GM23338 (cell line): Measurements from ENCODE around the gene FBRSL1. TPM values are rescaled to one million over a fixed set of nuclear protein-coding genes. Genes with fewer than 3 reads are reported as not detected.

Experiments
- ATAC-seq: fragments of 200-7000 bp; cut with Tn5 transposase; 3 replicates; pipeline ENCODE4 v1.9.1; 2020
- DNase-seq: peaks from one replicate; pipeline ENCODE4 v3.0.0-alpha.2; 2015; ENCODE audit warnings: low spot score
- H2AFZ ChIP-seq: fragments of 200-600 bp; sonication (generic); 2 replicates; pipeline ENCODE4 v1.8.0; 2016; ENCODE audit warnings: antibody characterized with exemption, mild to moderate bottlenecking, moderate library complexity
- H3F3A ChIP-seq: fragments of 200-600 bp; sonication (generic); replicated peaks from 2 replicates; pipeline ENCODE4 v1.8.0; 2017; ENCODE audit warnings: antibody characterized with exemption, mixed run types, low read depth
- H3K27ac ChIP-seq: fragments of 200-600 bp; sonication (generic); 2 replicates; pipeline ENCODE4 v1.6.1; 2016; ENCODE audit warnings: low read depth
- H3K27me3 ChIP-seq: fragments of 200-600 bp; sonication (generic); 2 replicates; pipeline ENCODE4 v1.8.0; 2016; ENCODE audit warnings: mild to moderate bottlenecking, mixed run types, moderate library complexity; ENCODE audit not compliant: insufficient read depth
- H3K36me3 ChIP-seq: fragments of 200-600 bp; sonication (generic); 2 replicates; pipeline ENCODE4 v1.8.0; 2016; ENCODE audit warnings: mild to moderate bottlenecking; ENCODE audit not compliant: insufficient read depth
- H3K4me1 ChIP-seq: fragments of 200-600 bp; sonication (generic); 2 replicates; pipeline ENCODE4 v1.8.0; 2016; ENCODE audit warnings: mild to moderate bottlenecking, moderate library complexity; ENCODE audit not compliant: insufficient read depth
- H3K4me2 ChIP-seq: fragments of 200-600 bp; sonication (generic); 2 replicates; pipeline ENCODE4 v1.7.1; 2017; ENCODE audit warnings: mixed run types
- H3K4me3 ChIP-seq: fragments of 200-600 bp; sonication (generic); 2 replicates; pipeline ENCODE4 v1.6.1; 2016; ENCODE audit warnings: mixed run types
- H3K79me2 ChIP-seq: fragments of 200-600 bp; sonication (generic); replicated peaks from 2 replicates; pipeline ENCODE4 v1.8.0; 2017; ENCODE audit warnings: mild to moderate bottlenecking; ENCODE audit not compliant: insufficient read depth
- H3K9me2 ChIP-seq: fragments of 200-600 bp; sonication (generic); 2 replicates; pipeline ENCODE4 v1.8.0; 2017; ENCODE audit not compliant: insufficient read depth
- H4K20me1 ChIP-seq: fragments of 200-600 bp; sonication (generic); replicated peaks from 2 replicates; pipeline ENCODE4 v1.8.0; 2017; ENCODE audit warnings: mild to moderate bottlenecking; ENCODE audit not compliant: insufficient read depth
- H3K27ac Mint-ChIP-seq: 2 replicates; pipeline ENCODE4 v1.8.0; 2020; ENCODE audit warnings: inconsistent platforms, mild to moderate bottlenecking, moderate library complexity, mixed read lengths
- H3K27me3 Mint-ChIP-seq: 3 replicates; pipeline ENCODE4 v1.8.0; 2022; ENCODE audit warnings: low read depth, mild to moderate bottlenecking, moderate library complexity, mixed read lengths, inconsistent platforms; ENCODE audit not compliant: insufficient read depth, poor library complexity
- H3K36me3 Mint-ChIP-seq: 3 replicates; pipeline ENCODE4 v1.8.0; 2021; ENCODE audit warnings: low read depth, mild to moderate bottlenecking, inconsistent platforms, moderate library complexity, mixed read lengths
- H3K4me1 Mint-ChIP-seq: 3 replicates; pipeline ENCODE4 v1.8.0; 2020; ENCODE audit warnings: mild to moderate bottlenecking, inconsistent platforms, mixed read lengths
- H3K4me3 Mint-ChIP-seq: 3 replicates; pipeline ENCODE4 v1.8.0; 2021; ENCODE audit warnings: moderate library complexity, mild to moderate bottlenecking, inconsistent platforms, mixed read lengths
- H3K9me3 Mint-ChIP-seq: 3 replicates; pipeline ENCODE4 v1.8.0; 2020; ENCODE audit warnings: moderate library complexity, mild to moderate bottlenecking, inconsistent platforms, mixed read lengths
- CREB1 ChIP-seq: fragments of 250-450 bp; sonication (Bioruptor Pico); IDR thresholded peaks from 2 replicates; pipeline ENCODE4 v1.5.0; 2020; ENCODE audit warnings: low read depth, mild to moderate bottlenecking, moderate library complexity
- EZH2 ChIP-seq: fragments of 200-600 bp; sonication (generic); IDR thresholded peaks from one replicate; pipeline ENCODE4 v1.8.0; 2017; ENCODE audit warnings: antibody characterized with exemption, mild to moderate bottlenecking, low read depth; ENCODE audit not compliant: unreplicated experiment
- JUNB ChIP-seq: IDR thresholded peaks from one replicate; pipeline ENCODE4 v1.6.1; 2016; ENCODE audit warnings: antibody characterized with exemption; ENCODE audit not compliant: unreplicated experiment
- POLR2AphosphoS5 ChIP-seq: IDR thresholded peaks from 2 replicates; pipeline ENCODE4 v1.6.1; 2016; ENCODE audit warnings: antibody characterized with exemption, low read depth
- STAT1 ChIP-seq: IDR thresholded peaks from one replicate; pipeline ENCODE4 v1.6.1; 2016; ENCODE audit warnings: antibody characterized with exemption; ENCODE audit not compliant: unreplicated experiment
- polyA plus RNA-seq: library from polyadenylated mRNA; unstranded; fragments of >200 nt; fragmentation: Nextera tagmentation; extraction: Ambion mirVana; gene quantifications from 2 replicates; pipeline ENCODE4 v1.2.1, GENCODE V29; 2016
- total RNA-seq: library from RNA; depleted of rRNA; stranded (reverse); fragments of >200 nt; shearing (Covaris generic); gene quantifications from 2 replicates; pipeline ENCODE4 v1.2.3, GENCODE V29; 2014
- TF ChIP-seq, protein P1 (sequence below), 2 experiments: fragments of 200-600 bp in 1 of 2; sonication (generic) in 1 of 2; conservative IDR thresholded peaks; 2 replicates each; pipeline versions ENCODE4 v1.5.1 to v1.6.1; 2016 to 2017; ENCODE audit warnings: antibody characterized with exemption in 2 of 2, low read depth in 2 of 2, mild to moderate bottlenecking in 2 of 2, moderate library complexity in 1 of 2
- TF ChIP-seq, protein P2 (sequence below): IDR thresholded peaks from 2 replicates; pipeline ENCODE4 v1.6.1; 2016; ENCODE audit warnings: antibody characterized with exemption
- TF ChIP-seq, protein P3 (sequence below): IDR thresholded peaks from one replicate; pipeline ENCODE4 v1.6.1; 2018; ENCODE audit warnings: antibody characterized with exemption; ENCODE audit not compliant: unreplicated experiment
- TF ChIP-seq, protein P4 (sequence below): fragments of 250-450 bp; sonication (Bioruptor Pico); IDR thresholded peaks from 2 replicates; pipeline ENCODE4 v1.5.0; 2020; ENCODE audit warnings: mild to moderate bottlenecking, moderate library complexity

FBRSL1 gene
- total and polyA plus RNA-seq, 2 experiments from 2014 or later: 37.8 to 89.8 TPM

DNA sequence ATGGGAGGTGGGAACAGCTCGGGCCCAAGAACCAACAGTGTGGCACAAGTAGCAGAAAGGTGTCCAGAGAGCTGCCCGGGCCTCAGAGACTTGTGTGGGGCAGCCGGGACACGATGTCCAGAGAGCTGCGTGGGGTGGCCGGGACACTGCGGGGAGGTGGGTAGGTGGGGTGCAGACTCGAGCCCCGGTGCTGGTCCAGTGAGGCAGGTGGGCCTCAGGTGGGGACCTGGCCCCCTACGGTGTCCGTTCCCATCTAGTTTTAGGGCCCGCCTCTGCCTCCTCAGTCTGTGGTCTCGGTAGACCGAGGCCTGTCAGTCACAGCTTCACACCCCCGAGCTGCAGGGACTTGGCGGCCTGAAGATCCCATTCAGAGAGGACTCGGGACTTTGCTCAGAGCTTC, 6.3 kb upstream of the FBRSL1 start (continued):
- TF ChIP-seq, protein P1, sequence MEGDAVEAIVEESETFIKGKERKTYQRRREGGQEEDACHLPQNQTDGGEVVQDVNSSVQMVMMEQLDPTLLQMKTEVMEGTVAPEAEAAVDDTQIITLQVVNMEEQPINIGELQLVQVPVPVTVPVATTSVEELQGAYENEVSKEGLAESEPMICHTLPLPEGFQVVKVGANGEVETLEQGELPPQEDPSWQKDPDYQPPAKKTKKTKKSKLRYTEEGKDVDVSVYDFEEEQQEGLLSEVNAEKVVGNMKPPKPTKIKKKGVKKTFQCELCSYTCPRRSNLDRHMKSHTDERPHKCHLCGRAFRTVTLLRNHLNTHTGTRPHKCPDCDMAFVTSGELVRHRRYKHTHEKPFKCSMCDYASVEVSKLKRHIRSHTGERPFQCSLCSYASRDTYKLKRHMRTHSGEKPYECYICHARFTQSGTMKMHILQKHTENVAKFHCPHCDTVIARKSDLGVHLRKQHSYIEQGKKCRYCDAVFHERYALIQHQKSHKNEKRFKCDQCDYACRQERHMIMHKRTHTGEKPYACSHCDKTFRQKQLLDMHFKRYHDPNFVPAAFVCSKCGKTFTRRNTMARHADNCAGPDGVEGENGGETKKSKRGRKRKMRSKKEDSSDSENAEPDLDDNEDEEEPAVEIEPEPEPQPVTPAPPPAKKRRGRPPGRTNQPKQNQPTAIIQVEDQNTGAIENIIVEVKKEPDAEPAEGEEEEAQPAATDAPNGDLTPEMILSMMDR (conservative IDR thresholded peaks at IDR 0.05; ENCODE audit: low read depth in 2 of 2): no peak
- no peak for TF ChIP-seq CREB1 (CRISPR knock-in tag)
- TF ChIP-seq EZH2: no peak
- TF ChIP-seq STAT1: no peak

DNA sequence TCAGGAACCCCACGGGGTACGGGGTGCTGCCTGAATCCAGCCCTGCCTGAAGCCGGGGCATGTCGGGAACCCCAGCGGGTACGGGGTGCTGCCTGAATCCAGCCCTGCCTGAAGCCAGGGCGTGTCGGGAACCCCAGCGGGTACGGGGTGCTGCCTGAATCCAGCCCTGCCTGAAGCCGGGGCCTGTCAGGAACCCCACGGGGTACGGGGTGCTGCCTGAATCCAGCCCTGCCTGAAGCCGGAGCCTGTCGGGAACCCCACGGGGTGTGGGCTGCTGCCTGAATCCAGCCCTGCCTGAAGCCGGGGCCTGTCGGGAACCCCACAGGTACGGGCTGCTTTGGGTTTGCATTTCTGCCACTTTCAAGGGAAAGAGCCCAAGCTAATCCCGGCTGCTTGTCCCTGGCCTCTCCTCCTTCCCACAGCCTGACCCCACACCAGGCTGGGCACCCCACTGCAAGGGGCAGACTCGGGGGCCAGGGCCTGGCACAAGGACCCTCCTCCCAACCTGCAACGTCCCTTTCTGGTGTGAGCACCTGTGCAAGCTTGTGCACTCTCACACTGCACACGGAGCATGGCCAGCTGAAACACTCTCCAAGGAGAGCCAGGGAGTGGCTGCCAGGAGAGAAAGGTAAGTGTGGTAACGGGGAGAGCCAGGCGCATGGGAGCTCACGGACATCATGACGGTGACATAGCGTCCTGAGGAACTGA, 5.6 kb upstream of the FBRSL1 start:
- peaks cover 13% of the 10 kb centered on the region; the same call in 1 of the 3 replicates for H3K4me1 Mint-ChIP-seq
- H3K27ac Mint-ChIP-seq: no peak overlapping the region
- H3K36me3 ChIP-seq: no peaks in the 10 kb centered on the region
- H3K9me2 ChIP-seq: no peaks in the 10 kb centered on the region
- H3K27ac ChIP-seq: no peak overlapping the region
- H3K36me3 Mint-ChIP-seq: no peaks in the 10 kb centered on the region
- peaks cover 70% of the 10 kb centered on the region for H3K27me3 Mint-ChIP-seq
- H3K9me3 Mint-ChIP-seq: no peaks in the 10 kb centered on the region
- no peak overlapping the region for H2AFZ ChIP-seq
- ATAC-seq (no peak), DNase-seq (no peak)
- no peaks in the 10 kb centered on the region for H3K79me2 ChIP-seq
- H3F3A ChIP-seq: 0 out of 2 replicates have a peak, but pooled peaks cover 8% of the 10 kb centered on the region
- peaks cover 90% of the 10 kb centered on the region for H3K27me3 ChIP-seq
- no peak overlapping the region for H3K4me3 ChIP-seq
- H3K4me1 ChIP-seq: peaks cover 7% of the 10 kb centered on the region
- H3K4me3 Mint-ChIP-seq: no peak overlapping the region
- no peak overlapping the region for H3K4me2 ChIP-seq
- H4K20me1 ChIP-seq: no peaks in the 10 kb centered on the region
- TF ChIP-seq CREB1 (CRISPR knock-in tag) (no peak), EZH2 (no peak), POLR2AphosphoS5 (no peak), JUNB (no peak)
- TF ChIP-seq, protein P2, sequence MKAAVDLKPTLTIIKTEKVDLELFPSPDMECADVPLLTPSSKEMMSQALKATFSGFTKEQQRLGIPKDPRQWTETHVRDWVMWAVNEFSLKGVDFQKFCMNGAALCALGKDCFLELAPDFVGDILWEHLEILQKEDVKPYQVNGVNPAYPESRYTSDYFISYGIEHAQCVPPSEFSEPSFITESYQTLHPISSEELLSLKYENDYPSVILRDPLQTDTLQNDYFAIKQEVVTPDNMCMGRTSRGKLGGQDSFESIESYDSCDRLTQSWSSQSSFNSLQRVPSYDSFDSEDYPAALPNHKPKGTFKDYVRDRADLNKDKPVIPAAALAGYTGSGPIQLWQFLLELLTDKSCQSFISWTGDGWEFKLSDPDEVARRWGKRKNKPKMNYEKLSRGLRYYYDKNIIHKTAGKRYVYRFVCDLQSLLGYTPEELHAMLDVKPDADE: no peak
- TF ChIP-seq, protein P3, sequence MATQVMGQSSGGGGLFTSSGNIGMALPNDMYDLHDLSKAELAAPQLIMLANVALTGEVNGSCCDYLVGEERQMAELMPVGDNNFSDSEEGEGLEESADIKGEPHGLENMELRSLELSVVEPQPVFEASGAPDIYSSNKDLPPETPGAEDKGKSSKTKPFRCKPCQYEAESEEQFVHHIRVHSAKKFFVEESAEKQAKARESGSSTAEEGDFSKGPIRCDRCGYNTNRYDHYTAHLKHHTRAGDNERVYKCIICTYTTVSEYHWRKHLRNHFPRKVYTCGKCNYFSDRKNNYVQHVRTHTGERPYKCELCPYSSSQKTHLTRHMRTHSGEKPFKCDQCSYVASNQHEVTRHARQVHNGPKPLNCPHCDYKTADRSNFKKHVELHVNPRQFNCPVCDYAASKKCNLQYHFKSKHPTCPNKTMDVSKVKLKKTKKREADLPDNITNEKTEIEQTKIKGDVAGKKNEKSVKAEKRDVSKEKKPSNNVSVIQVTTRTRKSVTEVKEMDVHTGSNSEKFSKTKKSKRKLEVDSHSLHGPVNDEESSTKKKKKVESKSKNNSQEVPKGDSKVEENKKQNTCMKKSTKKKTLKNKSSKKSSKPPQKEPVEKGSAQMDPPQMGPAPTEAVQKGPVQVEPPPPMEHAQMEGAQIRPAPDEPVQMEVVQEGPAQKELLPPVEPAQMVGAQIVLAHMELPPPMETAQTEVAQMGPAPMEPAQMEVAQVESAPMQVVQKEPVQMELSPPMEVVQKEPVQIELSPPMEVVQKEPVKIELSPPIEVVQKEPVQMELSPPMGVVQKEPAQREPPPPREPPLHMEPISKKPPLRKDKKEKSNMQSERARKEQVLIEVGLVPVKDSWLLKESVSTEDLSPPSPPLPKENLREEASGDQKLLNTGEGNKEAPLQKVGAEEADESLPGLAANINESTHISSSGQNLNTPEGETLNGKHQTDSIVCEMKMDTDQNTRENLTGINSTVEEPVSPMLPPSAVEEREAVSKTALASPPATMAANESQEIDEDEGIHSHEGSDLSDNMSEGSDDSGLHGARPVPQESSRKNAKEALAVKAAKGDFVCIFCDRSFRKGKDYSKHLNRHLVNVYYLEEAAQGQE: no peak
- TF ChIP-seq, protein P4, sequence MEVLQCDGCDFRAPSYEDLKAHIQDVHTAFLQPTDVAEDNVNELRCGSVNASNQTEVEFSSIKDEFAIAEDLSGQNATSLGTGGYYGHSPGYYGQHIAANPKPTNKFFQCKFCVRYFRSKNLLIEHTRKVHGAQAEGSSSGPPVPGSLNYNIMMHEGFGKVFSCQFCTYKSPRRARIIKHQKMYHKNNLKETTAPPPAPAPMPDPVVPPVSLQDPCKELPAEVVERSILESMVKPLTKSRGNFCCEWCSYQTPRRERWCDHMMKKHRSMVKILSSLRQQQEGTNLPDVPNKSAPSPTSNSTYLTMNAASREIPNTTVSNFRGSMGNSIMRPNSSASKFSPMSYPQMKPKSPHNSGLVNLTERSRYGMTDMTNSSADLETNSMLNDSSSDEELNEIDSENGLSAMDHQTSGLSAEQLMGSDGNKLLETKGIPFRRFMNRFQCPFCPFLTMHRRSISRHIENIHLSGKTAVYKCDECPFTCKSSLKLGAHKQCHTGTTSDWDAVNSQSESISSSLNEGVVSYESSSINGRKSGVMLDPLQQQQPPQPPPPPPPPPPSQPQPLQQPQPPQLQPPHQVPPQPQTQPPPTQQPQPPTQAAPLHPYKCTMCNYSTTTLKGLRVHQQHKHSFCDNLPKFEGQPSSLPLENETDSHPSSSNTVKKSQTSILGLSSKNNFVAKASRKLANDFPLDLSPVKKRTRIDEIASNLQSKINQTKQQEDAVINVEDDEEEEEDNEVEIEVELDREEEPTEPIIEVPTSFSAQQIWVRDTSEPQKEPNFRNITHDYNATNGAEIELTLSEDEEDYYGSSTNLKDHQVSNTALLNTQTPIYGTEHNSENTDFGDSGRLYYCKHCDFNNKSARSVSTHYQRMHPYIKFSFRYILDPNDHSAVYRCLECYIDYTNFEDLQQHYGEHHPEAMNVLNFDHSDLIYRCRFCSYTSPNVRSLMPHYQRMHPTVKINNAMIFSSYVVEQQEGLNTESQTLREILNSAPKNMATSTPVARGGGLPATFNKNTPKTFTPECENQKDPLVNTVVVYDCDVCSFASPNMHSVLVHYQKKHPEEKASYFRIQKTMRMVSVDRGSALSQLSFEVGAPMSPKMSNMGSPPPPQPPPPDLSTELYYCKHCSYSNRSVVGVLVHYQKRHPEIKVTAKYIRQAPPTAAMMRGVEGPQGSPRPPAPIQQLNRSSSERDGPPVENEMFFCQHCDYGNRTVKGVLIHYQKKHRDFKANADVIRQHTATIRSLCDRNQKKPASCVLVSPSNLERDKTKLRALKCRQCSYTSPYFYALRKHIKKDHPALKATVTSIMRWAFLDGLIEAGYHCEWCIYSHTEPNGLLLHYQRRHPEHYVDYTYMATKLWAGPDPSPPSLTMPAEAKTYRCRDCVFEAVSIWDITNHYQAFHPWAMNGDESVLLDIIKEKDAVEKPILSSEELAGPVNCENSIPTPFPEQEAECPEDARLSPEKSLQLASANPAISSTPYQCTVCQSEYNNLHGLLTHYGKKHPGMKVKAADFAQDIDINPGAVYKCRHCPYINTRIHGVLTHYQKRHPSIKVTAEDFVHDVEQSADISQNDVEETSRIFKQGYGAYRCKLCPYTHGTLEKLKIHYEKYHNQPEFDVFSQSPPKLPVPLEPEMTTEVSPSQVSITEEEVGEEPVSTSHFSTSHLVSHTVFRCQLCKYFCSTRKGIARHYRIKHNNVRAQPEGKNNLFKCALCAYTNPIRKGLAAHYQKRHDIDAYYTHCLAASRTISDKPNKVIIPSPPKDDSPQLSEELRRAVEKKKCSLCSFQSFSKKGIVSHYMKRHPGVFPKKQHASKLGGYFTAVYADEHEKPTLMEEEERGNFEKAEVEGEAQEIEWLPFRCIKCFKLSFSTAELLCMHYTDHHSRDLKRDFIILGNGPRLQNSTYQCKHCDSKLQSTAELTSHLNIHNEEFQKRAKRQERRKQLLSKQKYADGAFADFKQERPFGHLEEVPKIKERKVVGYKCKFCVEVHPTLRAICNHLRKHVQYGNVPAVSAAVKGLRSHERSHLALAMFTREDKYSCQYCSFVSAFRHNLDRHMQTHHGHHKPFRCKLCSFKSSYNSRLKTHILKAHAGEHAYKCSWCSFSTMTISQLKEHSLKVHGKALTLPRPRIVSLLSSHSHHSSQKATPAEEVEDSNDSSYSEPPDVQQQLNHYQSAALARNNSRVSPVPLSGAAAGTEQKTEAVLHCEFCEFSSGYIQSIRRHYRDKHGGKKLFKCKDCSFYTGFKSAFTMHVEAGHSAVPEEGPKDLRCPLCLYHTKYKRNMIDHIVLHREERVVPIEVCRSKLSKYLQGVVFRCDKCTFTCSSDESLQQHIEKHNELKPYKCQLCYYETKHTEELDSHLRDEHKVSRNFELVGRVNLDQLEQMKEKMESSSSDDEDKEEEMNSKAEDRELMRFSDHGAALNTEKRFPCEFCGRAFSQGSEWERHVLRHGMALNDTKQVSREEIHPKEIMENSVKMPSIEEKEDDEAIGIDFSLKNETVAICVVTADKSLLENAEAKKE (CRISPR knock-in tag): no peak
